ENCODE data around the gene MUC4. TPM values are rescaled to one million over a fixed set of nuclear protein-coding genes. Genes with fewer than 3 reads are reported as not detected.

The MUC4 gene
- total and polyA plus RNA-seq, 2 experiments from 2014 or later: 1.3 TPM

- H3K27ac Mint-ChIP-seq: no peak overlapping the region
- peaks cover 22% of the 10 kb centered on the region for H3K9me3 Mint-ChIP-seq
- no peak overlapping the region for H3K27ac ChIP-seq (ENCODE audit: low read depth)
- no peak overlapping the region for H3K4me3 ChIP-seq
- H3K27me3 ChIP-seq (ENCODE audit: insufficient read depth): no peaks in the 10 kb centered on the region
- no peaks in the 10 kb centered on the region for H3K4me1 ChIP-seq (ENCODE audit: insufficient read depth)
- no peaks in the 10 kb centered on the region; the same call in 2 of the 3 replicates for H3K36me3 Mint-ChIP-seq (ENCODE audit: low read depth)
- H3F3A ChIP-seq (replicated peaks; ENCODE audit: low read depth): no peaks in the 10 kb centered on the region
- no peak for TF ChIP-seq POLR2AphosphoS5 (IDR thresholded peaks at IDR 0.05; ENCODE audit: low read depth)
- TF ChIP-seq JUNB (IDR thresholded peaks at IDR 0.05; ENCODE audit: unreplicated experiment): no peak
- TF ChIP-seq CTCF (conservative IDR thresholded peaks at IDR 0.05; ENCODE audit: low read depth in 2 of 2): no peak
- no peak for TF ChIP-seq STAT1 (IDR thresholded peaks at IDR 0.05; ENCODE audit: unreplicated experiment)
- TF ChIP-seq EZH2phosphoT487 (IDR thresholded peaks at IDR 0.05; ENCODE audit: unreplicated experiment): no peak
- TF ChIP-seq ZNF462 (CRISPR knock-in tag; IDR thresholded peaks at IDR 0.05): no peak
- TF ChIP-seq EZH2 (IDR thresholded peaks at IDR 0.05; ENCODE audit: low read depth, unreplicated experiment): no peak
- no peak for TF ChIP-seq ETS1 (IDR thresholded peaks at IDR 0.05)
- TF ChIP-seq NANOG (IDR thresholded peaks at IDR 0.05; ENCODE audit: borderline replicate concordance): no peak
- TF ChIP-seq CREB1 (CRISPR knock-in tag; IDR thresholded peaks at IDR 0.05; ENCODE audit: low read depth): no peak
- TF ChIP-seq ZNF331 (CRISPR knock-in tag; IDR thresholded peaks at IDR 0.05; ENCODE audit: low read depth): no peak
- TF ChIP-seq, protein P1, sequence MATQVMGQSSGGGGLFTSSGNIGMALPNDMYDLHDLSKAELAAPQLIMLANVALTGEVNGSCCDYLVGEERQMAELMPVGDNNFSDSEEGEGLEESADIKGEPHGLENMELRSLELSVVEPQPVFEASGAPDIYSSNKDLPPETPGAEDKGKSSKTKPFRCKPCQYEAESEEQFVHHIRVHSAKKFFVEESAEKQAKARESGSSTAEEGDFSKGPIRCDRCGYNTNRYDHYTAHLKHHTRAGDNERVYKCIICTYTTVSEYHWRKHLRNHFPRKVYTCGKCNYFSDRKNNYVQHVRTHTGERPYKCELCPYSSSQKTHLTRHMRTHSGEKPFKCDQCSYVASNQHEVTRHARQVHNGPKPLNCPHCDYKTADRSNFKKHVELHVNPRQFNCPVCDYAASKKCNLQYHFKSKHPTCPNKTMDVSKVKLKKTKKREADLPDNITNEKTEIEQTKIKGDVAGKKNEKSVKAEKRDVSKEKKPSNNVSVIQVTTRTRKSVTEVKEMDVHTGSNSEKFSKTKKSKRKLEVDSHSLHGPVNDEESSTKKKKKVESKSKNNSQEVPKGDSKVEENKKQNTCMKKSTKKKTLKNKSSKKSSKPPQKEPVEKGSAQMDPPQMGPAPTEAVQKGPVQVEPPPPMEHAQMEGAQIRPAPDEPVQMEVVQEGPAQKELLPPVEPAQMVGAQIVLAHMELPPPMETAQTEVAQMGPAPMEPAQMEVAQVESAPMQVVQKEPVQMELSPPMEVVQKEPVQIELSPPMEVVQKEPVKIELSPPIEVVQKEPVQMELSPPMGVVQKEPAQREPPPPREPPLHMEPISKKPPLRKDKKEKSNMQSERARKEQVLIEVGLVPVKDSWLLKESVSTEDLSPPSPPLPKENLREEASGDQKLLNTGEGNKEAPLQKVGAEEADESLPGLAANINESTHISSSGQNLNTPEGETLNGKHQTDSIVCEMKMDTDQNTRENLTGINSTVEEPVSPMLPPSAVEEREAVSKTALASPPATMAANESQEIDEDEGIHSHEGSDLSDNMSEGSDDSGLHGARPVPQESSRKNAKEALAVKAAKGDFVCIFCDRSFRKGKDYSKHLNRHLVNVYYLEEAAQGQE (IDR thresholded peaks at IDR 0.05; ENCODE audit: unreplicated experiment): no peak
- no peak for TF ChIP-seq ZNF114 (CRISPR knock-in tag; IDR thresholded peaks at IDR 0.05)
- no peaks in the 10 kb centered on the region for H4K20me1 ChIP-seq (replicated peaks; ENCODE audit: insufficient read depth)
- H3K9me2 ChIP-seq (ENCODE audit: insufficient read depth): no peaks in the 10 kb centered on the region
- H3K4me1 Mint-ChIP-seq: no peaks in the 10 kb centered on the region; the same call in 2 of the 3 replicates
- no peak overlapping the region for H3K4me3 Mint-ChIP-seq
- ATAC-seq: no peak
- no peaks in the 10 kb centered on the region for H3K36me3 ChIP-seq (ENCODE audit: insufficient read depth)
- H3K4me2 ChIP-seq: no peak overlapping the region
- H3K27me3 Mint-ChIP-seq (ENCODE audit: insufficient read depth, low read depth, poor library complexity): peaks cover 9% of the 10 kb centered on the region
- DNase-seq (ENCODE audit: low spot score): no peak
- H3K79me2 ChIP-seq (replicated peaks; ENCODE audit: insufficient read depth): no peaks in the 10 kb centered on the region
- H2AFZ ChIP-seq: no peak overlapping the region
Observed at GRCh38 chr3:195769551-195769950, 42.2 kb downstream of the MUC4 start.
